AG08395 (cell line): ENCODE data around the gene LHFPL6.
A peak's percentile ranks its signal among the peaks of the same experiment; 100 is the strongest.

ENCODE experiments used
- DNase-seq: peaks from one replicate; pipeline ENCODE4 v3.0.0; 2012; ENCODE audit warnings: mixed read lengths, low spot score

Gene LHFPL6

GRCh38 chr13:39554371-39554770 lies 48.6 kb downstream of the LHFPL6 start:
- DNase-seq = no peak

GRCh38 chr13:39552246-39552645 lies 50.7 kb downstream of the LHFPL6 start:
- no peak for DNase-seq

- no peak for DNase-seq
These were observed 52.1 kb downstream of the LHFPL6 start for GRCh38 chr13:39550931-39551330.

- no peak for DNase-seq
These were observed 55.9 kb downstream of the LHFPL6 start for GRCh38 chr13:39547108-39547507.

- no peak for DNase-seq
These were observed 60.6 kb downstream of the LHFPL6 start for GRCh38 chr13:39542361-39542760.

GRCh38 chr13:39540929-39541605 lies 61.9 kb downstream of the LHFPL6 start:
- DNase-seq = no peak

- DNase-seq = no peak
These were observed 63.9 kb downstream of the LHFPL6 start for GRCh38 chr13:39538816-39539790.

- no peak for DNase-seq
These were observed 66.1 kb downstream of the LHFPL6 start for GRCh38 chr13:39536906-39537305.

GRCh38 chr13:39536274-39536673 lies 66.7 kb downstream of the LHFPL6 start:
- no peak for DNase-seq

- DNase-seq = no peak
These were observed 69.3 kb downstream of the LHFPL6 start for GRCh38 chr13:39533651-39534150.

GRCh38 chr13:39531646-39532045 lies 71.3 kb downstream of the LHFPL6 start:
- DNase-seq = no peak

- peak; percentile 31 for DNase-seq
These were observed 72.1 kb downstream of the LHFPL6 start for GRCh38 chr13:39530916-39531315.

- no peak for DNase-seq
These were observed 74.4 kb downstream of the LHFPL6 start for GRCh38 chr13:39528661-39528980.

- DNase-seq = peak; percentile 94
These were observed 74.9 kb downstream of the LHFPL6 start for GRCh38 chr13:39527961-39528660.

GRCh38 chr13:39527301-39527700 lies 75.7 kb downstream of the LHFPL6 start:
- no peak for DNase-seq

- no peak for DNase-seq
These were observed 76.5 kb downstream of the LHFPL6 start for GRCh38 chr13:39526499-39526898.

- DNase-seq = no peak
These were observed 77.5 kb downstream of the LHFPL6 start for GRCh38 chr13:39525506-39525905.

GRCh38 chr13:39524795-39525194 lies 78.2 kb downstream of the LHFPL6 start:
- no peak for DNase-seq

- no peak for DNase-seq
These were observed 80.7 kb downstream of the LHFPL6 start for GRCh38 chr13:39522329-39522728.

- DNase-seq = no peak
These were observed 81.3 kb downstream of the LHFPL6 start for GRCh38 chr13:39521701-39522100.

- peak; percentile 27 for DNase-seq
These were observed 86.9 kb downstream of the LHFPL6 start for GRCh38 chr13:39516096-39516495.

- no peak for DNase-seq
These were observed 87.7 kb downstream of the LHFPL6 start for GRCh38 chr13:39515224-39515714.
